ENCODE data around the gene STAB2.

Gene STAB2

GRCh38 chr12:103580026-103580425, 7.0 kb upstream of the STAB2 start:
- no peak for DNase-seq (ENCODE audit: low read depth in 2 of 2)

GRCh38 chr12:103583008-103583407, 4.1 kb upstream of the STAB2 start:
- no peak for DNase-seq (ENCODE audit: low read depth in 2 of 2)

DNA sequence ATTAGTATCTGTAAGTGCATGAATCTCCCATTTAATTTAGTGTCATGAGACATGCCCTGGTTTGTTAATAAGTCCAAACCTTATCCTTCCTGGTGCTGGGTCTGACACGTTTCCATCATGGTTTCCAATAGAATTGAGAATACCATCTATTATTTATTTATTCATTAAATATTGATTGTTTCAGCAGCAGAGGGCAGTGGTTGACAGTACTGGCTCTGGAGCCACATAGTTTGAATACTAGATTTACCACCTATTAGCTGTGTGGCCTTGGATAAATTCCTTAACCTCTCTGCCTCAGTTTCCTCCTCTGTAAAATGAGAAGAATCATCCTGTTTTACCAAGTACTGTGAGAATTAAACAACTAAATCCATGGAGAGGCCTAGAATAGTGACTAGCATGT, 941 bp upstream of the STAB2 start:
- no peak for DNase-seq (ENCODE audit: low read depth in 2 of 2)

DNA sequence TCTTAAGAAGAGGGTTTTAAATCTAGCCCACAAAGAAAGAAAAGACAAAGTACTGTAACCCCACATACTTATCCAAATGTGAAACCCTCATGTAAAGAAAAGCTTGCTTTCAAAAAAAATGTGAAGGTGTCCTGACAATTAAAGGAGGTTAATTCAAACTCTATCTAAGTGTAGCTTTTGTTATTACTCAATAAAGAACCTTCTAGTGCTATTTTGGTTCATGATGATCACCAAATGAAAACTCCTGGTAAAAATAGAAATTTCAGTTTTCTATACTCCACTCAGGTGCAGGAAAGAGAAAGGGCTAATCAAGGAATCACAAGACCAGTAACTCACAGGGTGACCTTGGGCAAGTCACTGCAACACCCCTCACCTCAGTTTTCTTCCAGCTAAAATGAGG, 1.6 kb downstream of the STAB2 start:
- no peak for DNase-seq (ENCODE audit: low read depth in 2 of 2)

DNA sequence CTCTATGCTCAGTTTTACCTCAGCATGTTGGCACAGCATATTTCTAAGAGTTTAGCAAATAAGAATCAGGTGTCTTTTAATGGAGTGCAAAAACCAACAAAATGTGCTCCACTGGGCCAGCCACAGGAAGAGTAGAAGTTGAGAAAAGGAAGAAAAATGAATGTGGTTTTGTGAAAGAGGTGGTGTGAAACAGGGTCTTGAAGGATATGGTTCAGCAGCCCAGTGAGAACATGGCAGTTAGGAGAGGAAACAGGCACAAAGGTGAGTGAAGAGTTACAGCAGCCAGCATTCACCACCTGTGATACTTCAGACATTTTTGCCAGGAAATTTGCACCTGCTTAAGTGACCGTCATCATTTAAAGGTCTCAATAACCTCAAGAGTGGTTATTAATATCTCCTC, 2.4 kb downstream of the STAB2 start:
- no peak for DNase-seq (ENCODE audit: low read depth in 2 of 2)

DNA sequence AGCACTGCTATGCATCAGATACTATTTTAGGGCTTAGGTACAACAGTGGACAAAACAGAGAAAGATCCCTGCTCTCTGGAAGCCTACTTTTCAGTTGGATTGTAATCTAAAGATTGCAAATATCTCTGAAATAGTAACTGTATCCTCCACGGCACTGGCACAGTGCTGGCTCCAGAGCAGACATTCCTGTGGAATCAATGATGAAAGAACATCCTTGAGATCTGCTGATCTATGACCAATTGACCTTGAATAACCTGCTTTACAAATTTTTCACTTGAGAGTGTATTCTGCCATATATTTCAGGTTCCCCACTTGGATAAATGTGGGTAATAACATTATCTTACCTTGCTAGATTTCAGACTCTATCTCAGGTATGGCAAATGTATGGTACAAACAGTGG, 3.2 kb downstream of the STAB2 start:
- DNase-seq (ENCODE audit: low read depth in 2 of 2) = no peak

DNA sequence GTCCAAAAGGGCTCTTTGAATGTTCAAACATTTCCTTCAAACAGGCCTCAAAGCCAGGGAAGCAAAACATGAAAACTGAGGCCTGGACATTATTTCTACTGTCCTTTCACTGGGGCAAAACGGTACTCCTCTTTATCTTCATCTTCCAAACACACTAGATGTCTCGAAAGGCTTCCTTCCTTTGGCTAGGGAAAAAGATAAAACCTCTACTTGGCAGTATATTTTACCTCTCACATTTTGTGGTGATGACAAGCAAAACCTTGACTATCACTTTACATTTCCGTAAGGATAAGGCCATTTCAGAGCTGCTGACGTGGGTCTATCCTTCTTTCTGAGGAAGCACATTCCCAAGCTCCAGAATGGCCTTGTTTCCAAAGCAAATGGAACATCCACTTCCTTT, 9.9 kb downstream of the STAB2 start:
- no peak for DNase-seq (ENCODE audit: low read depth in 2 of 2)

- no peak for DNase-seq (ENCODE audit: low read depth in 2 of 2)
Measured at GRCh38 chr12:103599274-103599673, 12.2 kb downstream of the STAB2 start.

GRCh38 chr12:103600967-103601728, 14.1 kb downstream of the STAB2 start:
- DNase-seq (ENCODE audit: low read depth in 2 of 2) = no peak

- no peak for DNase-seq (ENCODE audit: low read depth in 2 of 2)
Measured at GRCh38 chr12:103620395-103620794, 33.3 kb downstream of the STAB2 start.

DNA sequence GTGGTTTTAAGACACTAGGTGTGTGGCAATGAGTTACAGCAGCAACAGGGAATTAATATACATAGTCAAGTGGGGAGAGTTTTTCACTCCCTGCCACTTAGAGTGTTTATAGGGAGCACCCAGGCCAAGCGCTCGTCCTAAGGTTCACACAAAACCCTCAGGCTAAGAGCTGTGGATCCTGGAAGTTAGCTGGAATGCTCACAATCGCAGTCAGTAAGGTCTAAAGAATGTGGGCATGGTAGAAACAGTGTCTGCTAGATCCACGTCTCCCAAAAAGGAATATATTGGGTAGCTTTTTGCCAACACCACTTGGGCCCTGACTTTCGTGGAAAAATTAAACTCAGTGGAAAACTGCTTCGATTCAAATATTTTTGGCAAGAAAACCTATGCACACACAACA, 36.6 kb downstream of the STAB2 start:
- DNase-seq (ENCODE audit: low read depth in 2 of 2) = no peak

DNA sequence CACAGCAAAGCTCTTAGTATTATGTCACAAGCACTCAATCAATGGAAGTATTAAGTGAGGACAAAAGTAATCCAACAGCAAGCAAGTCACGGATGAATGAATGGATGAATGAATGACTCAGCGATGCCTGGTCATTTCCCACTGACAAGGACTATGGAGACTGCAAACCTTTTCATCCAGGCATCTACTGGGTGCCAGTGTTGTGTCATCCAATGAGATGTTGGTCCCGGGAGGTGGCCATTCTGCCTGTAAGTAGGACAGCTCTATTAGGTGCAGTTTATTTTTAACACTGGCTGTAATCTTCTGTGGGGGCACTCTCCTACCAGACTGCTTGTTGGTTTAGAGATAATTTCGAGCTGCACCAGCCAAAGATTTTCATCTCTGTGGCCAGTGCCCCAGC, 39.4 kb downstream of the STAB2 start:
- no peak for DNase-seq (ENCODE audit: low read depth in 2 of 2)

DNA sequence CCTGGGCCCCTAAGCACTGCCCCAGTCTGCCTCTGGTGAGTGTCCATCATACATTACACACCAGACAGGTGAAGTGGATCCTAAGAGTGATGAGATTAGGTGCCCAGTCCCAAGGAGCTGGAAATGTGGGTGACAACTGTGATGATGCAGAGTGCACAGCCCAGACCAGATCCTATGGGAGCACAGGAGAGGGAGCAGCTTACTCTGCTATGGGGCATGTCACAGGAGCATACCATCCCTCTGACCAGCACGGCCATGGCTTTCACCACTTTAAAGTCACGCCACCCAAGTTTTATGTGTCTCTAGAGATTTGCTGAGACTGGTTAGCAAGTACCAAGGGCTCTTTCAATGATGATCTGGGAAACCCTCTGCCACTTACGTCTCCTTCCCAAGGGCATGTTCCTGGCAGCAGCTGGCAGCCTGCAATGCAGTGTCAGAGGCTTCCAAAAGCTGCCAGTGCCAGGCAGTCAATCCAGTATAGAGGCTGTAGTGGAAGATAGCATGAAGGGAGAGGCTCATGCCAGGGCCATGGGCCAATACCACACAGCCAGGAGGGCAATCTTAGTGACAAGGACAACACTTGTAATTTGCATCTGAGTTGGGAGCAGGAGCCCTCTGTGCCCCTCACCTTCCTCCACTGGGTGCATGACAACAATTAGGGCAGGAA, 40.2 kb downstream of the STAB2 start:
- no peak for DNase-seq (ENCODE audit: low read depth in 2 of 2)

DNA sequence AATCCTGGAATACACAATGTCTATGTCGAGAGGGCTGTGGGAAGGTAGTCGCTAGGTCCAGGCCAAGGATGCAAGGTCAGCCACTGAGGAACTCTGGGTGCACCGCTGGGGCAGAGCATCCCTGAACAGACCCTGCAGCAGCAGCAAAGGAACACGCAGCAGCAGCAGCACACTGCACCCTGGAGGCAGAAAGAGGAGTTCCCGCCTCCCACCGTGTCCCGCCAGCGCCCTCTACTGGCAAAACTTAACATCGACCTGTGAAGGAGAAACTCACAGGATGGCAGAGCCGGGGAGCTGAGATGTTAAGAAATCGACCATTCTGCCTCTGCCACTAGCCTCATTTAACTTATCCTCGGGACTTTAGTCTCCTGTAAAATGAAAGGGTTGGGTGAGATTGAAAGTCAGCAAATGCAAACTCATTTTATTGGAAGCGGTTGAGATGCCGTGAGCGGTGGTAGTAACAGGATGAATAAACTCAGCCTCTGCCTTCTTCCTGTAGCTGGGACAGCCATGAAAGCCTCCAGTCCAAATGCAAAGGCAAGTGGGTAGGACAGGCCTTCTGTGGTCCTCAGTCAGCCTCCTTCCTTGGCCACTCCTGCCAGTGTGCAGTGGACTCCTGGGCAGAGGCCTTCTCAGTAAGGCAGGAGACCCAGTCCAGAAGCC, 45.6 kb downstream of the STAB2 start:
- peak in 1 of 2 experiments; percentile 53 for DNase-seq (ENCODE audit: low read depth in 2 of 2)

GRCh38 chr12:103634732-103635131, 47.7 kb downstream of the STAB2 start:
- DNase-seq (ENCODE audit: low read depth in 2 of 2) = no peak

- DNase-seq (ENCODE audit: low read depth in 2 of 2) = no peak
Measured at GRCh38 chr12:103635419-103635818, 48.3 kb downstream of the STAB2 start.

GRCh38 chr12:103637021-103637420, 49.9 kb downstream of the STAB2 start:
- no peak for DNase-seq (ENCODE audit: low read depth in 2 of 2)

DNA sequence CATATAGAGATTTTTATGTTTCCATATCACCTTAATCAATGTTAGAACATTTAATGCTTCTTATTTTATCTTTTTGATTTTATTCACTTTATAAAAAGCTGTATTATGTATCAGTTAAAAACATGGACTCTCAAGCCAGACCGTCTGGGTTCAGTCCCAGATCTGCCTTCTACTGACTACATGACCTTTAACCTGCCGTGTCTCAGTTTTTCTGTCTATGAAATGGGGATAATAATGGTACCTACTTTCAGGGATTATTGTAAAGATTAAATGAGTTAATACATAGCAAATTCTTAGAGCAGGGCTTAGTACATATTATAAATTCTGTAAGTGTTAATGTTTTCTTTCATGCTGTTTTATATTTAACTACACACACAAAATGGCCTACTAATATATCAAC, 50.4 kb downstream of the STAB2 start:
- DNase-seq (ENCODE audit: low read depth in 2 of 2) = no peak

DNA sequence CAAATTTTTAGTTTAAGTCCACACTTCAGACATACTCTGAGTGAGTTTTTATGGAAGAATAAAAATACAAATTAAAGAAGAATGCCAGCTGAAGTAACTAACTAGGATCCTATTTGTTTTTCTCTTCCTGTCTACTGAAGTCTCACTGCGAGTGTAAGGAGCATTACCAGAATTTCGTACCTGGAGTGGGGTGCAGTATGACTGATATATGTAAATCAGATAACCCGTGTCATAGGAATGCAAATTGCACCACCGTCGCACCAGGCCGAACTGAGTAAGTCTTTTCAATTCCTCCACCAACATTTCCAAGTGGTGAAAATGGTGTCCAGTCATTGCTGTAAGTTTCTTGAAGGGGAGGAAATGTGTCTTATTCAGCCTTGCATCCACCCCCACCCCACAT, 52.9 kb downstream of the STAB2 start:
- no peak for DNase-seq (ENCODE audit: low read depth in 2 of 2)

- DNase-seq (ENCODE audit: low read depth in 2 of 2) = no peak
Measured at GRCh38 chr12:103640410-103640809, 53.3 kb downstream of the STAB2 start.

DNA sequence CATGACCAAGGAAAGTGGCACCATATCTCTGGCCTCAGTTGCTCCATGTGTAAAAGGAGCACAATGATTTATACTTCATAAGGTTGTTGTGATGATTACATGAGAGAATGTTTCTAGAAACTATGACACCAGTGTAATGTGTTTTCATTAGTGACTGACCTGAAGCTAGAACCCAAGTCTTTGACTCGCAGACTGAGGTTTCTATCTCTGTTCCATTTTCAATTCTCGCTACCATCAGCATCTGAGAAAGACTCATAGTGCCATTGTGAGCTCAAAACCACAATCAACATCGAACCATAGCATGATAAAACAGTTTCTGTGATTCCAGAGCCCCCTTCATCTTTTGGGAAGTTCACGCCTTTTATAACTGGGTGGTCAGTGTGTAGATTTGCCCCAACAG, 53.8 kb downstream of the STAB2 start:
- DNase-seq (ENCODE audit: low read depth in 2 of 2) = no peak

DNA sequence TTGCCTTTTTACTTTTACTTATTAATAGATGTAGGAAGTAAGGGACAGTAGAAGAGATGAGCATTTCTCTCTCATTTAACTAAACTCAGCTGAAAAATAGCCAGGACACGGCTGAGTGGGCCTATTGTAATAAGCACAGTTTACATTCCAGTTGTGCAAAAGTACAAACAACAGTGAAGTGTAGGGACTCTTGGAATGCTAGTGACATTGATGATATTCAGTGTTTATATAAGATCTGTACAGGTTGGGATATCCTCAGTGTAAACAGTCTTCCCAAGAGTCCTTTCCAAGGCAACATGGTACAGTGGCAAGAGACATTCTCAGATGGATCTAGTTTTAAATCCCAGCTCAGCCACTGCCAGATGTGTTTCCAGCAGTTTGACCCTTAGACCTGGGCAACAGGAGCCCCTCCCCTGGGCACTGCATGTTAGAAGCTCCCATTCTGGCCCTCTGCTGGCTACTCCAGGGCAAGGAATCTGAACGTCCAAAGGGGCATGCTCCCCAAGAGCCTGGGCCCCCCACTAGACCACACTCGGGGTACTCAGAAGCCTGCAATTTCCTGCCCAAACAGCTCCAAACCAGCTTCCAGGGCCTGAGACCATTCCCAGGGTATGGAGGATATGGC, 55.3 kb downstream of the STAB2 start:
- no peak for DNase-seq (ENCODE audit: low read depth in 2 of 2)

- no peak for DNase-seq (ENCODE audit: low read depth in 2 of 2)
Measured at GRCh38 chr12:103645202-103645601, 58.1 kb downstream of the STAB2 start.
